Measurements from ENCODE around the gene ANKLE2. TPM values are rescaled to one million over a fixed set of nuclear protein-coding genes. Genes with fewer than 3 reads are reported as not detected.

The ANKLE2 gene
- total RNA-seq, 4 donors from 2014 or later, result 33.1 to 61.5 (median 49.9) TPM

GRCh38 chr12:132774646-132775275 is 13.1 kb upstream of the ANKLE2 start:
- Histone ChIP-seq H3K9me3 (no peaks in the 10 kb centered on the region), H3K36me3 (peaks cover 0 to 98% of the 10 kb centered on the region in 2 donors), H3K27ac (peak overlapping the region in 2 of 4 donors; percentile 4 to 41), H3K4me1 (peaks cover 0 to 44% (median 5%) of the 10 kb centered on the region in 3 donors), H3K27me3 (no peaks in the 10 kb centered on the region), H3K4me3 (no peak overlapping the region)
- no peak for ATAC-seq
- TF ChIP-seq CTCF (IDR thresholded peaks at IDR 0.05), result no peak
- no peak for TF ChIP-seq EP300 (IDR thresholded peaks at IDR 0.05)
- no peak for TF ChIP-seq POLR2A (IDR thresholded peaks at IDR 0.05)
- TF ChIP-seq POLR2AphosphoS5 (IDR thresholded peaks at IDR 0.05), result no peak
- 71 to 81% methylated on average over 7 to 10 of the region's 30 CpGs for WGBS, 2 donors (ENCODE audit: low coverage in 1 of 2)

- peaks cover 0 to 96% of the 10 kb centered on the region in 2 donors for H3K36me3 ChIP-seq
These were observed 12.5 kb upstream of the ANKLE2 start for GRCh38 chr12:132774159-132774558.

GRCh38 chr12:132773077-132773955 is 11.7 kb upstream of the ANKLE2 start:
- Histone ChIP-seq H3K27ac (peak overlapping the region in 2 of 4 donors; percentile 35 to 38), H3K27me3 (no peaks in the 10 kb centered on the region), H3K4me3 (no peak overlapping the region), H3K4me1 (peaks cover 0 to 55% (median 5%) of the 10 kb centered on the region in 3 donors), H3K9me3 (no peaks in the 10 kb centered on the region), H3K36me3 (peaks cover 0 to 88% of the 10 kb centered on the region in 2 donors)
- ATAC-seq, result no peak
- TF ChIP-seq POLR2AphosphoS5 (IDR thresholded peaks at IDR 0.05) (no peak), POLR2A (IDR thresholded peaks at IDR 0.05) (no peak), CTCF (IDR thresholded peaks at IDR 0.05) (no peak), EP300 (IDR thresholded peaks at IDR 0.05) (no peak)
- WGBS, 2 donors (ENCODE audit: low coverage in 1 of 2), result 67 to 79% methylated on average over 8 to 12 of the region's 41 CpGs

More at GRCh38 chr12:132774159-132774558, 12.5 kb upstream of the ANKLE2 start:
- Histone ChIP-seq H3K27ac (peak overlapping the region in 3 of 4 donors; percentile 4 to 41 (median 4)), H3K4me1 (peaks cover 0 to 46% (median 5%) of the 10 kb centered on the region in 3 donors), H3K9me3 (no peaks in the 10 kb centered on the region), H3K27me3 (no peaks in the 10 kb centered on the region), H3K4me3 (no peak overlapping the region)
- WGBS, 2 donors (ENCODE audit: low coverage in 1 of 2), result 0% methylated on average over 1 of the region's 18 CpGs; no CpG with 5 or more reads in 1 of the 2 donors
- ATAC-seq, result no peak
- TF ChIP-seq CTCF (IDR thresholded peaks at IDR 0.05) (no peak), POLR2A (IDR thresholded peaks at IDR 0.05) (no peak), EP300 (IDR thresholded peaks at IDR 0.05) (no peak), POLR2AphosphoS5 (IDR thresholded peaks at IDR 0.05) (no peak)

GRCh38 chr12:132772606-132773005 is 11.0 kb upstream of the ANKLE2 start:
- Histone ChIP-seq H3K27me3 (no peaks in the 10 kb centered on the region), H3K9me3 (no peaks in the 10 kb centered on the region), H3K27ac (no peak overlapping the region), H3K4me1 (peaks cover 0 to 55% (median 5%) of the 10 kb centered on the region in 3 donors), H3K36me3 (peaks cover 0 to 80% of the 10 kb centered on the region in 2 donors), H3K4me3 (no peak overlapping the region)
- TF ChIP-seq CTCF (IDR thresholded peaks at IDR 0.05) (no peak), POLR2AphosphoS5 (IDR thresholded peaks at IDR 0.05) (no peak), POLR2A (IDR thresholded peaks at IDR 0.05) (no peak), EP300 (IDR thresholded peaks at IDR 0.05) (no peak)
- peak; percentile 27 for ATAC-seq
- 80 to 100% methylated on average over 1 to 14 of the region's 14 CpGs for WGBS, 2 donors (ENCODE audit: low coverage in 1 of 2)
